Sigmoid colon (tissue), 7 donors: ENCODE data around the gene KRT14. TPM values are rescaled to one million over a fixed set of nuclear protein-coding genes. Genes with fewer than 3 reads are reported as not detected.

ENCODE experiments used
- DNase-seq: peaks from one replicate; pipeline ENCODE4 v3.0.0-alpha.2; 2019
- H3K27ac ChIP-seq, 4 donors: fragments of 200-600 bp; sonication (generic); one replicate each; pipeline ENCODE4 v1.5.1; 2016 to 2019; ENCODE audit warnings: mild to moderate bottlenecking in 1 of 4
- H3K27me3 ChIP-seq, 3 donors: fragments of 200-600 bp; sonication (generic); one replicate each; pipeline ENCODE4 v1.5.1; 2019; ENCODE audit warnings: mild to moderate bottlenecking in 1 of 3
- H3K36me3 ChIP-seq, 4 donors: fragments of 200-600 bp; sonication (generic); one replicate each; pipeline ENCODE4 v1.5.1; 2016 to 2019
- H3K4me1 ChIP-seq, 4 donors: fragments of 200-600 bp; sonication (generic); one replicate each; pipeline ENCODE4 v1.5.1; 2017 to 2019
- H3K4me3 ChIP-seq, 4 donors: fragments of 200-600 bp; sonication (generic); one replicate each; pipeline ENCODE4 v1.5.1; 2017 to 2019; ENCODE audit warnings: mild to moderate bottlenecking in 2 of 4, moderate library complexity in 1 of 4
- H3K9me3 ChIP-seq, 4 donors: fragments of 200-600 bp in 3 of 4; sonication (generic) in 3 of 4; one replicate each; pipeline versions ENCODE4 v1.5.1 to v1.6.1; 2013 to 2019
- EP300 ChIP-seq, 4 donors: sonication (generic); formaldehyde crosslinking; IDR thresholded peaks; one replicate each; pipeline ENCODE4 v1.6.1; 2017; ENCODE audit warnings: antibody characterized with exemption in 4 of 4
- POLR2A ChIP-seq, 2 donors: fragments of 450-650 bp; IDR thresholded peaks; one replicate each; pipeline ENCODE4 v1.6.1; 2016; ENCODE audit warnings: antibody characterized with exemption in 2 of 2, mild to moderate bottlenecking in 2 of 2, moderate library complexity in 2 of 2
- POLR2AphosphoS5 ChIP-seq, 4 donors: sonication (generic); formaldehyde crosslinking; IDR thresholded peaks; one replicate each; pipeline ENCODE4 v1.6.1; 2017; ENCODE audit warnings: antibody characterized with exemption in 4 of 4
- WGBS, 2 donors: extraction: QIAGEN DNeasy Blood & Tissue Kit; methylation state at CpG; one replicate each; pipeline ENCODE4 v1.1.7; 2013; 5-methylcytosine and 5-hydroxymethylcytosine counted together
- intact Hi-C: fragments of 100-400 bp; cut with DNase I; formaldehyde crosslinking; loops from one replicate; pipeline ENCODE4 v1.15.1; 2023
- polyA plus RNA-seq, 3 donors: library from polyadenylated mRNA; stranded (reverse); fragments of 200-250 nt; gene quantifications; one replicate each; pipeline ENCODE4 v1.2.3, GENCODE V29; 2013
- total RNA-seq, 4 donors: library from RNA; depleted of rRNA; stranded (reverse); fragments of >200 nt; gene quantifications; one replicate each; pipeline ENCODE4 v1.1.0, GENCODE V29; 2016
- TF ChIP-seq, protein P1 (sequence below), 4 experiments: fragments of 450-650 bp in 3 of 4; fragments of 200-600 bp in 1 of 4; IDR thresholded peaks; one replicate each; pipeline ENCODE4 v1.5.1; 2016 to 2019; ENCODE audit warnings: antibody characterized with exemption in 4 of 4, mild to moderate bottlenecking in 3 of 4, moderate library complexity in 2 of 4
- donor health status: healthy with polysubstance abuse.
- donor health status: Bipolar disorder and iron deficiency.
- donor health status: healthy.

KRT14 gene
- total and polyA plus RNA-seq, 7 donors, result 0.15 to 3.6 (median 1.4) TPM; not detected in 4

DNA sequence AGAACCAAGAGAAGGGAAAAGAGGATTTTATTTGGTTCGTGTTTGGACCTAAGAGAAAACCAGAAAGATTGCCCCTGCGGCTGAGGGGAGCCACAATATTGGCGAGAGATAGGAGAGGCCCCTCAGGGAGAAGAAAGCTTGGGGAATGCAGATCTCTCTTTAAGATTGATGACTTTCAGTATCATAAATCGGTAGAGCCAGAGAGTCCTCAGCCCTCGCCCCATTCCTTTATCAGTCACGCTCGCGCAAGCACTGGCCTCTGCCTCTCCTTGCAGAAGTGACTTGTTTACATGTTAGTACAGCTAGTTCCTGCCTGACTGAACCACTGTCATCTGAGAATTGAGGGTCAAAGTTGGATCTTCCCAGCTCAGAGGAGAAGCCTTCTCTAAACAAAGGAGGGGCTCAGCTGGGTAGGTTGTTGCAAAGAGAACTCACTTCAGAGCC, 37.1 kb downstream of the KRT14 start:
- TF ChIP-seq POLR2A (IDR thresholded peaks at IDR 0.05), result no peak
- TF ChIP-seq POLR2AphosphoS5 (IDR thresholded peaks at IDR 0.05), result no peak
- no peak for TF ChIP-seq EP300 (IDR thresholded peaks at IDR 0.05)
- TF ChIP-seq, protein P1, sequence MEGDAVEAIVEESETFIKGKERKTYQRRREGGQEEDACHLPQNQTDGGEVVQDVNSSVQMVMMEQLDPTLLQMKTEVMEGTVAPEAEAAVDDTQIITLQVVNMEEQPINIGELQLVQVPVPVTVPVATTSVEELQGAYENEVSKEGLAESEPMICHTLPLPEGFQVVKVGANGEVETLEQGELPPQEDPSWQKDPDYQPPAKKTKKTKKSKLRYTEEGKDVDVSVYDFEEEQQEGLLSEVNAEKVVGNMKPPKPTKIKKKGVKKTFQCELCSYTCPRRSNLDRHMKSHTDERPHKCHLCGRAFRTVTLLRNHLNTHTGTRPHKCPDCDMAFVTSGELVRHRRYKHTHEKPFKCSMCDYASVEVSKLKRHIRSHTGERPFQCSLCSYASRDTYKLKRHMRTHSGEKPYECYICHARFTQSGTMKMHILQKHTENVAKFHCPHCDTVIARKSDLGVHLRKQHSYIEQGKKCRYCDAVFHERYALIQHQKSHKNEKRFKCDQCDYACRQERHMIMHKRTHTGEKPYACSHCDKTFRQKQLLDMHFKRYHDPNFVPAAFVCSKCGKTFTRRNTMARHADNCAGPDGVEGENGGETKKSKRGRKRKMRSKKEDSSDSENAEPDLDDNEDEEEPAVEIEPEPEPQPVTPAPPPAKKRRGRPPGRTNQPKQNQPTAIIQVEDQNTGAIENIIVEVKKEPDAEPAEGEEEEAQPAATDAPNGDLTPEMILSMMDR (IDR thresholded peaks at IDR 0.05), result no peak
- DNase-seq, result no peak
- intact Hi-C loops, result loop anchor here (1.0 to 5.0 kb wide), 4 partner anchors 99 to 747 kb away; no protein-coding TSS in a partner anchor
- Histone ChIP-seq H3K27me3 (no peaks in the 10 kb centered on the region), H3K27ac (peak overlapping the region in 1 of 4 donors; percentile 65), H3K36me3 (no peaks in the 10 kb centered on the region), H3K9me3 (peaks cover 0 to 2% (median 0%) of the 10 kb centered on the region in 4 donors), H3K4me3 (no peak overlapping the region), H3K4me1 (peaks cover 0 to 27% (median 21%) of the 10 kb centered on the region in 4 donors)
- WGBS, 2 donors, result 38 to 73% methylated on average over 8 of the region's 8 CpGs

DNA sequence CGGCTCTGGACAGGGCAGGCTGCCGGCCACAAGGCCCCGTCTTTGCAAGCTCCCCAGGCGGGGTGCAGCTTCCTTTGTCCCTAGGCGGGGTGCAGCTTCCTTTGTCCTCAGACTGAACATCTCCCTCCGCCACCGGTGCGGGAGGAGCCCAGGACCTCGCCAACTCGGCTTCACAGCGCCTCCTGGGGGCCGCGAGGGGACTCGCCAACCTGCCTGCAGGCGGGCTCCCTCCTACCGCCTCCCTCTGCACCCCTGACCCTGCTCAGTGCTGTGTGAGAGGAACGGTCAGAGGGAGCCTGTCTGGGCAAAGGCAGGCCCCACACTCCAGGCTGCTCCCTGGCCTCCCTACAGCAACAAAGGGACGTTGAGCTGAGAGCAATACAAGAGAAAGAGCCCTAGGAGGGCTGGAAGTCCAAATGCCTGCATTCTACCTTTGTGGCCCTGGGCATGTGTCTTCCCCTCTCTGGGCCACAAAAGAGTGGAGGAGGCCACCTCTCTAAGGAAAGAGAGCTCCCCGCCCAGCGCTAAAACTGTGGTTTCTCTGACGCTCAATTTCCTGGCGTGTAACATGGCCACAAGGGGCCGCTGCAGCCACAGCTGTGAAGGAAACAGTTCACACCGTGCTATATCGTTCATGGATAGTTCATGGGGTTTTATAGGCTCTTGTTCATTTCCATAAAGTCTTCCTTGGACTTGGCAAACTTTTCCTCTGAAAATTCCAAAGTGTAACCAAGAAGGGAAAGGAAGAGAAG, 37.7 kb downstream of the KRT14 start:
- H3K9me3 ChIP-seq, result peaks cover 0 to 2% (median 0%) of the 10 kb centered on the region in 4 donors
- no peaks in the 10 kb centered on the region for H3K27me3 ChIP-seq
- DNase-seq, result peak; percentile 85
- intact Hi-C loops, result loop anchor here (1.0 to 5.0 kb wide), 5 partner anchors 99 to 747 kb away; no protein-coding TSS in a partner anchor
- peak overlapping the region in 3 of 4 donors; percentile 5 to 33 (median 30) for H3K4me3 ChIP-seq
- no peaks in the 10 kb centered on the region for H3K36me3 ChIP-seq
- TF ChIP-seq POLR2A (IDR thresholded peaks at IDR 0.05), result no peak
- TF ChIP-seq, protein P1 (IDR thresholded peaks at IDR 0.05), result peak; percentile 59 to 91 (median 81)
- H3K27ac ChIP-seq, result peak overlapping the region in 3 of 4 donors; percentile 54 to 65 (median 56)
- 1 to 3% methylated on average over 25 of the region's 25 CpGs for WGBS, 2 donors
- H3K4me1 ChIP-seq, result peaks cover 0 to 30% (median 23%) of the 10 kb centered on the region in 4 donors

DNA sequence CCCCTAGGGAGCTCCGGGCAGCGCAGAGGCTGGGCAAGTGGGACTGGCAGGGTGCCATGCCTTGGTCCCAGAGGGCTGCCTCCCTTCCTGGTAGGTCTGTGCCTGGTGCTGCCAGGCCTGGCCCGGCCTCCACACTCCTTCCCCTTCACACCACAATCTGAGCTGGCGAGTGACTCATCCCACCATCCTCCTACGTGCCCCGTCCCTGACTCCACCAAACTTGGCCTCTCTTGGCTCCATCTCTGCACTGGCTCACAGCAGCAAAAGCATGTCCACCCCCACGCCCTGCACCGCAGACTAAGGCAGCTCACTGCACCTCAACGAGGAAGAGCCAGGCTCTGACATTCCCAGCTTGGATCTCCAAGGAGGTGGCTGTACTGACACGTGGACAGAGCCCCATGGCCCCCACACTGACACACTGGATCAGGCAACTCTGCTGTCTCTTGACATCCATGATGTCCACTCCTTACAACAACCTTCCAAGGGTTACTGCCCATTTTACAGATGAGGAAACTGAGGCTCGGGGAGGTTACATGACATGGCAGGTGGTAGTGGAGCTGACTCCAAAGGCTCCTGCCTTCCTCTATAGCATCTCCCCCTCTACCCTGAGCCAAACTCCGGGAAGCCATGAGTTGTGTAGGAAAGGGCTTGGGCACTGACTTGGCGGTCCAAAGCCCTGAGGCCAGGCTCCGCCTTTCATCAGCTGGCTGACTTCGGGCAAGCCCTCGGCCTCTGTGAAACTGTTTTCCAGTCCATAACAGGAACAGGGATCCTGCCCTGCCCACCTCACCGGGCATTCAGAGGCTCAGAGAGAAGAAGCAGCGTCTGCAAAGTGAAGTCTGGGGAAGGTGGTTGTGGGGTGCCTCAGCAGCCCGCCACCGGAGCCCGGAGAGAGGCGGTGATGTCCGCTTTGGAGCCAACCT, 38.5 kb downstream of the KRT14 start:
- intact Hi-C loops, result loop anchor here (1.0 to 5.0 kb wide), 3 partner anchors 119 to 746 kb away; no protein-coding TSS in a partner anchor
- peak; percentile 70 for DNase-seq

DNA sequence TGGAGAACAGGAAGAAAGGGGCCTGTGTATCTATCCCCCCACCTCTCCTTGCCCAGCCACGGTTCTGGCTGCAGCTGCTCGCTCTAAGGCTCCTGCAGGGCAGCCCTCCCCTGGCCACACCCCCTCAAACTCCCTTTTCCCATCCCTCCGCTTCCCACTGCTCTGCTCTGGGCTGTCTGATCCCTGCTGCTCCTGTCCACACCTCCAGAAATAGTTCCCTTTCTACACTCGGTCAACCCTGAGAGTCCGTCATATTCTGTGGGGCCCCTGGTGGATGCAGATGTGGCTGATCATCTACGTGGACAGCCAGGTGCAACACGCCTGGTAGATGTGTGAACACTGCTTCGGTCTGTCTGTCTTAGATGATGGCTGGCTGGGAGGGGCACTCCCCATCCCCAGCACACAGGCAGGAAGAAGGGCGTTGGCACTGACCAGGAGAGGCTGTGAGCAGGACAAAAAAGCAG, 39.3 kb downstream of the KRT14 start:
- TF ChIP-seq, protein P1 (IDR thresholded peaks at IDR 0.05), result no peak
- no peak for TF ChIP-seq POLR2A (IDR thresholded peaks at IDR 0.05)
- no peak for TF ChIP-seq EP300 (IDR thresholded peaks at IDR 0.05)
- no peak for TF ChIP-seq POLR2AphosphoS5 (IDR thresholded peaks at IDR 0.05)
- WGBS, 2 donors, result 38 to 73% methylated on average over 9 of the region's 9 CpGs
- H3K27me3 ChIP-seq, result no peaks in the 10 kb centered on the region
- peaks cover 0 to 30% (median 23%) of the 10 kb centered on the region in 4 donors for H3K4me1 ChIP-seq
- no peaks in the 10 kb centered on the region for H3K36me3 ChIP-seq
- H3K9me3 ChIP-seq, result peaks cover 0 to 2% (median 0%) of the 10 kb centered on the region in 4 donors
- H3K27ac ChIP-seq, result peak overlapping the region in 2 of 4 donors; percentile 54 to 65
- DNase-seq, result no peak
- intact Hi-C loops, result loop anchor here (5.0 kb wide), 1 partner anchor 745 kb away; no protein-coding TSS in a partner anchor
- no peak overlapping the region for H3K4me3 ChIP-seq

More for the DNA sequence above, 38.5 kb downstream of the KRT14 start:
- Histone ChIP-seq H3K9me3 (peaks cover 0 to 2% (median 0%) of the 10 kb centered on the region in 4 donors), H3K36me3 (no peaks in the 10 kb centered on the region), H3K4me3 (peak overlapping the region in 3 of 4 donors; percentile 5 to 33 (median 30)), H3K4me1 (peaks cover 0 to 30% (median 23%) of the 10 kb centered on the region in 4 donors), H3K27me3 (no peaks in the 10 kb centered on the region), H3K27ac (peak overlapping the region in 3 of 4 donors; percentile 54 to 65 (median 56))
- TF ChIP-seq POLR2AphosphoS5 (IDR thresholded peaks at IDR 0.05), result no peak
- TF ChIP-seq POLR2A (IDR thresholded peaks at IDR 0.05), result peak in 1 of 2 donors; percentile 14
- no peak for TF ChIP-seq EP300 (IDR thresholded peaks at IDR 0.05)
- TF ChIP-seq, protein P1 (IDR thresholded peaks at IDR 0.05), result no peak
- 23 to 37% methylated on average over 23 of the region's 23 CpGs for WGBS, 2 donors
